ENCODE measurements around the gene DAZAP1. TPM values are rescaled to one million over a fixed set of nuclear protein-coding genes. Genes with fewer than 3 reads are reported as not detected.

The DAZAP1 gene
- total RNA-seq, 1 donor, result 61.7 TPM

DNA sequence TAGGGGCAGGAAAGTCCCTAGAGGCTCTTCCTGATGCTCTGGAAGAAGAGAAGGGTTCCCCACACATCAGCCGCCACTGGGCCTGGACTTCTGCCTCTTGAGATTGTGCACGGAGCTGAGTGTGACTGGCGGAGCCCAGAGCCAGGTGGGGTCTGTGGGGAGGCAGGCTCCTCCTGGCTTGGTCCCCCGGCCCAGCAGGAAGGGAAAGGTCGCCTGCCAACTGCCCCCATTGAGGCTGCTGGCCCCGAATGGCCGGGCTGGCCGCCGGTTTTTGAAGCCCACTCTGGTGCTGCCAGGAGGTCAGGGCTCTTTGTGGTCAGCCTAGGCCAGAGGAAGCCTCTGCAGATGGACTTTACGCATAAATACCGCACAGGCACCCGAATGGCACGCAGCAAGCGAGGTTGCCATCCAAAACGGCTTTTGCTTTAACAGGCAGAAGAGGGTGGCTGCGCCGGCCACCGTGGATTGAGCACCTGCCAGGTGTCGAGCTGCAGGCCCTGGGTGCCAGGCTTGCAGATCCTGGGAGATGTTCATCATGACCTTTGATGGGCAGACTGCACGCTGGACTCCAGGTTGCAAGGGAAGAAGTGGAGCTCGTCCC is 5.0 kb downstream of the DAZAP1 start:
- H3K4me3 ChIP-seq (ENCODE audit: low read depth, low read length), result no peak overlapping the region
- no peak for DNase-seq (ENCODE audit: low read depth)
- TF ChIP-seq, protein P1, sequence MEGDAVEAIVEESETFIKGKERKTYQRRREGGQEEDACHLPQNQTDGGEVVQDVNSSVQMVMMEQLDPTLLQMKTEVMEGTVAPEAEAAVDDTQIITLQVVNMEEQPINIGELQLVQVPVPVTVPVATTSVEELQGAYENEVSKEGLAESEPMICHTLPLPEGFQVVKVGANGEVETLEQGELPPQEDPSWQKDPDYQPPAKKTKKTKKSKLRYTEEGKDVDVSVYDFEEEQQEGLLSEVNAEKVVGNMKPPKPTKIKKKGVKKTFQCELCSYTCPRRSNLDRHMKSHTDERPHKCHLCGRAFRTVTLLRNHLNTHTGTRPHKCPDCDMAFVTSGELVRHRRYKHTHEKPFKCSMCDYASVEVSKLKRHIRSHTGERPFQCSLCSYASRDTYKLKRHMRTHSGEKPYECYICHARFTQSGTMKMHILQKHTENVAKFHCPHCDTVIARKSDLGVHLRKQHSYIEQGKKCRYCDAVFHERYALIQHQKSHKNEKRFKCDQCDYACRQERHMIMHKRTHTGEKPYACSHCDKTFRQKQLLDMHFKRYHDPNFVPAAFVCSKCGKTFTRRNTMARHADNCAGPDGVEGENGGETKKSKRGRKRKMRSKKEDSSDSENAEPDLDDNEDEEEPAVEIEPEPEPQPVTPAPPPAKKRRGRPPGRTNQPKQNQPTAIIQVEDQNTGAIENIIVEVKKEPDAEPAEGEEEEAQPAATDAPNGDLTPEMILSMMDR (IDR thresholded peaks at IDR 0.05; ENCODE audit: insufficient read depth, low read depth, low read length), result no peak

DNA sequence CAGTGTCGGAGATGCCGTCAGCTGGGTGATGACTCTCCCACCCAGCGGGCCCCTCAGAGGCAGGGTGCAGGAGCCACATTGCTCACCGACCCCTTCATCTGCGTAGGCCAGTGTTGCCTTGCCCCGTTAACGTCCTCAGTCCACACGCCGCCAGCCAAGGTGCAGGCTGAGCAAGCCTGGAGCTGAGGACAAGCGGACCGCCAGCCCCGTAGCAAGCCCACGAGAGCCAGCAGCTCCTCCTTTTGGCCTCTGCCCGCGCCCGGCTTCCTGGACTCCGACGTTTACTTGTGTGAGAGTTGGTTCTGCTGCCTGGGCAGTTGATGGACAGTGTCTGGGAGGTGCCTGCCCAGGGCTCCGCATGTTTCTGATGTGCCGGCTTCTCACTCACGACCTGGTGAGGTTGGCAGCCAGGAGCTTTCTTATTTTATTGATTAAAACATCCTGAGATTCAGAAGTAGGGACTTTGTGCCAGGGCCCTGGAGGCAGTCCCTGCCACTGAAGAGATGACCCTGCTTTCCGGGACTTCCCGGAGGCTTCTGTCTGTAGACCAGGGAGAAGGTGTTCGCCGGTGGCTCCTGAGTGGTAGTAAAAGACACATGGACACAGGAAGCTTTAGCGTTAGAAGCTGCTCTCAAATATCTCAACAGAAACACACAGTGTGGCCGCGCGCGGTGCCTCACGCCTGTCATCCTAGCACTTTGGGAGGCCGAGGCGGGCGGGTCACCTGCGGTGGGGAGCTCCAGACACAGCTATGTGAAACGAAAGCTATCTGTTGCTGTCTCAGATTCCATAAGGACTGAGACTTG is 5.8 kb downstream of the DAZAP1 start:
- TF ChIP-seq, protein P1 (IDR thresholded peaks at IDR 0.05; ENCODE audit: insufficient read depth, low read depth, low read length), result no peak
- H3K4me3 ChIP-seq (ENCODE audit: low read depth, low read length), result no peak overlapping the region
- no peak for DNase-seq (ENCODE audit: low read depth)

DNA sequence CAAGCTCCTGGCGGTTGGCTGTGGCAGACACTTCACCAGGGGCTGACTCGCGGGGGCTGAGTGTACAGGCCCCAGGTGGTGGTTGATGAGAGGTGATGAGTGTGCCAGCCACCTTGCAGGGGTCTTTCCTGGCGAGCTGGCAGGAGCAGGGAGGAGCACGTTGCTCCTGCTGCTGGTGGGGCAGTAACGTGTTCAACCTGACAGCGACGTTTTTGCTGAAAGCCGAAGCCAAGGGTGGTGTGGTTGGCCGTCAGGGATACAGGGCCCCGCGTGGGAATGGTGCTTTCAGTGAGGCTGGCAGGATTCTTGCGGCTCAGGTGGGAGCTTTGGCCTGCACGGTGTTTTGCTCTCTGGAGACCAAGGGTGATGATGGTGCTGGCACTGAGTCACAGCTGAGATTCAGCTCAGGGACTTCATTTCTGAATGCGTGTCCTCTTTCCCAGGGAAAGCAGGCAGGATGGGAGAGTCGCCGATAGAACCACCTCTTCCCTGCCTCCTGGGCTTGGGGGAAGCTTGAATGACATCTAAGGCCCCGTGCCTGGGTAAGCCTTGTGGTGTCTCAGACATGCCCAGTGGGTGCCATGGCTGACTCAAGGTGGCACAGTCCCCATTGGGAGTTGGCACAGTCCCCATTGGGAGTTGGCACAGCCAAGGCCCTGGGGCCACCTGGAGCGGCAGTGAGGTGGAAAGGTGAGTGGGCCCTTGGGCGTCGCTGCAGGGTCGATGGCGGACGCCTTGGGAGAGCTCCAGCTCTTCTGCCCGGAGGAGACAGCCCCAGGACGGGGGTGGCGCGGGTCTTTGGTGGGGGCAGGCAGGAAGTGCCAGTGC is 8.8 kb downstream of the DAZAP1 start:
- TF ChIP-seq, protein P1 (IDR thresholded peaks at IDR 0.05; ENCODE audit: insufficient read depth, low read depth, low read length), result no peak
- peak overlapping the region; percentile 29 for H3K4me3 ChIP-seq (ENCODE audit: low read depth, low read length)
- DNase-seq (ENCODE audit: low read depth), result peak; percentile 48

DNA sequence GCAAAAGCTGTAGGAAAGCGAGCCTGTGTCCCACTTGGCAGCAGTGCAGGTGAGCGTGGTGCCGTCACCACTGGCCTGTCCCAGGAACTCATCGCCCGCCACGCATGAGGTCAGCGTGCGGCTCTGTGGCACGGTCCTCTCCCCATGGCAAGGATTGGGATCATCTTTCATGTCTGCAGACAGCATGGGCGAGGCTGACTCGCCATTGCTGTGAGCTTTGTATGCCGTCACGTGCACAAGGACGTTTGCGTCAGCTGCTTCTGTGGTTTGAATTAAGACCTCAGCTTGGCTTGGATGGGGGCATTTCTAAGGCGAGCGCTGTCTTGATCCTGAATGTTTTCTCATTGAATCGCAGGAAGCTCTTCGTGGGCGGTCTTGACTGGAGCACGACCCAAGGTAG is 9.8 kb downstream of the DAZAP1 start:
- TF ChIP-seq, protein P1 (IDR thresholded peaks at IDR 0.05; ENCODE audit: insufficient read depth, low read depth, low read length), result no peak
- peak; percentile 56 for DNase-seq (ENCODE audit: low read depth)
- no peak overlapping the region for H3K4me3 ChIP-seq (ENCODE audit: low read depth, low read length)

DNA sequence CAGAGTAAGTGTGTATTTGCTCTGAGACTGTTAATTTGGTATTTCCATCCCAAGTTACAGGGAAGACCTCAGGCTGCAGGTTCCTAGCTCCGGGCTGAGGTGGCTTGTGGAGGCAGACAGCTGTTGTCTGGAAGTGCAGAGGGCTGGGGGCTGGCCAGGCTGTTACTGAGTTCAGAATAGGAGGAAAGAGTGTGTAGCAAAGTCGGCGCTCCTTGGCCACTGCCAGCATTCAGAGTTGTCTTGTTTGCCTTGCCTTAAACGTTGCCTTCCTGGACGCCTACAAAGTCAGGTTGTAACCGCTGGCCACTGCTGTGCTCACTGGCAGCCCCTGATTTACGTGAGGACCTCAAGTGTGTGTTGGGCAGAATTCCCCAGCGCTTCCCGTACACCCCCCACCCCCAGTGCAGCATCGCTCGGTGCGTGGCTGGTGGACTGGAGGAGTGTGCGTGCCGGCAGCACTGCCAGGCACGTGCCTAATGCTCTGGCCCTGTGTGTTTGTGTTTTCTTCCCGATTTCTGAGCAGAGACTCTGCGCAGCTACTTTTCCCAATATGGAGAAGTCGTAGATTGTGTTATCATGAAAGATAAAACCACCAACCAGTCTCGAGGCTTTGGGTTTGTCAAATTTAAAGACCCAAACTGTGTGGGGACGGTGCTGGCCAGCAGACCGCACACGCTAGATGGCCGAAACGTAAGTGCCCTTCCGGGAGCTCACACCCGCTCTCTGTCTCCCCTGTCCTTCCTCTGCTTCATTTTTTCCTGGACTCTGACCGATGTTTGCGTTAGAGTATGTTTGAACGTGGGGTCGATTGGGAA is 10.5 kb downstream of the DAZAP1 start:
- no peak for DNase-seq (ENCODE audit: low read depth)
- no peak overlapping the region for H3K4me3 ChIP-seq (ENCODE audit: low read depth, low read length)
- TF ChIP-seq, protein P1 (IDR thresholded peaks at IDR 0.05; ENCODE audit: insufficient read depth, low read depth, low read length), result no peak

DNA sequence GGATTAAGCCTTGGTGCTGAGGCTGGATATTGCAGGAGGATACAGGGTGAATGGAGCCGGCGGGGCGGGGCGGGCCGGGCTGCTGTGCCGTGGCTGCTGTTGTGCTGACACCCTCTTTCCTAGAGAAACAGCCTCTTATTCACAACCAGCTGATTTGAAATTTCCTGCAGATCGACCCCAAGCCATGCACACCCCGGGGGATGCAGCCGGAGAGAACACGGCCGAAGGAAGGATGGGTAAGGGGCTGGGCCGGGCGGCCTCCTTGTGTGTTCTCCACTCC is 11.1 kb downstream of the DAZAP1 start:
- TF ChIP-seq, protein P1 (IDR thresholded peaks at IDR 0.05; ENCODE audit: insufficient read depth, low read depth, low read length), result no peak
- DNase-seq (ENCODE audit: low read depth), result no peak
- H3K4me3 ChIP-seq (ENCODE audit: low read depth, low read length), result no peak overlapping the region
